ENCODE results near the gene CNOT1.
"Not testable (repeated sequence)": the region's sequence is repeated elsewhere in the genome, so short reads cannot be mapped to it uniquely, and the experiment has no call there.

The CNOT1 gene

DNA sequence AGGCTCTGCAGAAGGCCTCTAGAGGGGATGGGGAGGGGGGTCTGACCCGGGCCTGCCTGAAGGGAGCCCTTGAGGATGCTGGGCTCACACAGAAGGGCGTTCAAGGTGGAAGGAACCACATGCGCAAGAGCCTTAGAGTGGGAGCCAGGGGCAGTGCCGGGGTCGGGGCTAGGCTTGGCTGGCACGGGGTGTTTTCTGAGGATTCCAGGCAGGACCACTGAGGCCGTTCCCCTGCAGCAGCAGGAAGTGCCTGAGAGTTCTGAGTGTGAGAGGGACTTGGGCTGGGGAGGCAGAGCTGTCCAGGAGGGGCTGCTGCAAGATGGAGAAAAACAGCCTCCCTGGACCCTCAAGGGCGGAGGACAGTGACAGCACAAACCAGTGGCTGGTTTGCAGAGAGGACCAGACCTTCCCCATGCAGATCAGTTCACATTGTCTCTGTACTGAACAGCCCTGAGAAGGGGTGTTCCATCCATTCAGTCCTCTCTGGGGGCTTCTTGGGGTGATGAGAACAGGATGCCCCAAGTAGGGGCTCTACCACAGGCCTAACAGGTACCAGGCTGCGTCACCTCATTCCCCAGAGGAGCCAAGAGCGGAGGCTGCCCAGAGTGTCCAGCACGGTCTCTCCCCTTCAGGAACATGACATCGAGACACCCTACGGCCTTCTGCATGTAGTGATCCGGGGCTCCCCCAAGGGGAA is 126.3 kb downstream of the CNOT1 start:
- no peak for DNase-seq (ENCODE audit: low spot score)

- DNase-seq (ENCODE audit: low spot score) = no peak
These were observed 127.3 kb downstream of the CNOT1 start for GRCh38 chr16:58502217-58502921.

DNA sequence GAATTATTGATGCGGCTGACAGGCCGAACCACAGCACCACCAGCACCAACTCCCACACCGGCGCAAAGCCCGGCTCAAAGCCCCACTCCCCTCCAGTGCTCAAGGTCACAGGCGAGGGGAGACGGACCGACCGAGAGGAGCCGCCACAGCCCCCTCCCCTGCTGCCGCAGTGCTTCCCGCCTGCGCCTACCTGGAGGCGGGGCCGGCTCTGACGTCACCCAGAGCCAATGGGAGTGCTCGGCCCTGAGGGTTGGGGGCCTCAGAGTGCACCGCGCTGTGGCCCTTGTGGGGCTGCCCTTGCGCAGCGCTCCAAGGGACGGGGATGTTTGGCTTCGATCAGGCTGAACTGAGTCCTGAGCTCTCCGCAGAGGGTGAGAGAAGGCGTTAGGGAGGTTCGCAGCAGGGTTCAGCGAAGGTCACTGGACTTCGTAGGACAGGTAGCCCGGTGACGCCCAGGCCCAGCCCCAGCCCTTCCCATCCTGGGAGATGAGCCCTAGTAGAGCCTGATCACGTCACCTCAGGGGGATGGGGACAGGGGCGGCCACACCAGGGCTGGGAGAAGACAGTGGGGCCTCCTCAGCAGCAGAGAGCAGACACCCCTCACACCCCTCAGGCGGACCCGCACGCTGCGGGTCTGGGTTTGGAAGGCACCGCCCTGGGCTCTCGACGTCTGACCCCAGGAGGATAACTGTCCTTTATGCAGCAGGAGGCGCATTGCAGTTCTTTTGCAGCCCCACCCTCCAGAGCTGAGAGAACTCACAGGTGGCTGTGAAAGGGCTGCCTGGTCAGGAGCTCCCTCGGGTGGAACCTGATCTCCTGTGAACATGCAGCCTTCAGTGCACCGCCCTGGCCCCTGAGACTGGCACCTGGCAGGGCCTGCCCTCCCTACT is 128.1 kb downstream of the CNOT1 start:
- no peak for DNase-seq (ENCODE audit: low spot score)

GRCh38 chr16:58500430-58501241 is 129.0 kb downstream of the CNOT1 start:
- DNase-seq (ENCODE audit: low spot score) = no peak

- DNase-seq (ENCODE audit: low spot score) = peak; percentile 79
These were observed 129.8 kb downstream of the CNOT1 start, which contains the start of gene NDRG4 for GRCh38 chr16:58499615-58500351. NDRG4 (plus strand) TSS chr16:58500143; CDS start chr16:58500249, 106 bp downstream.

DNA sequence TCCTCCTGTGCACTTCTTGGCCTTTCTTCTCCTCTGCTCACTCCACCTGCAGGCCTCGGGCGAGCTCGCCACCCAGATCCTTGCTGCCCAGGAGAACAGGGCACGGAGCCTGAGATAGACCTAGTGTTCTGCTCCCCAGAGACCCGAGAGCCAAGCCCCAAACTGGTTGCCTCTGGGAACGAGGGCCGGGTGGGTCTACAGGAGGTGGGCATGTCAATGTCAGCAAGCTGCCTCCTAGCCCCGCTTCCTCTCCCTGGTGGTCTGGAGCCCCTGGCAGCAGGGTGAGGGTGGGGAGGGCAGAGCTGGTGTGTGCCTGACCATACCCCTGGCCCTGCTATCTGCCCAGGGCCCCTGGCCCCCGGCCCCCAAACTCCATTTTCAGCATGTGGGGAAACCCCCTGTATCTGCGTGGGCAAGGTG is 130.5 kb downstream of the CNOT1 start:
- no peak for DNase-seq (ENCODE audit: low spot score)

- DNase-seq (ENCODE audit: low spot score) = no peak
These were observed 131.1 kb downstream of the CNOT1 start for GRCh38 chr16:58498341-58499091.

- no peak for DNase-seq (ENCODE audit: low spot score)
These were observed 131.7 kb downstream of the CNOT1 start for GRCh38 chr16:58497935-58498334.

GRCh38 chr16:58497468-58497867 is 132.2 kb downstream of the CNOT1 start:
- DNase-seq (ENCODE audit: low spot score) = no peak

DNA sequence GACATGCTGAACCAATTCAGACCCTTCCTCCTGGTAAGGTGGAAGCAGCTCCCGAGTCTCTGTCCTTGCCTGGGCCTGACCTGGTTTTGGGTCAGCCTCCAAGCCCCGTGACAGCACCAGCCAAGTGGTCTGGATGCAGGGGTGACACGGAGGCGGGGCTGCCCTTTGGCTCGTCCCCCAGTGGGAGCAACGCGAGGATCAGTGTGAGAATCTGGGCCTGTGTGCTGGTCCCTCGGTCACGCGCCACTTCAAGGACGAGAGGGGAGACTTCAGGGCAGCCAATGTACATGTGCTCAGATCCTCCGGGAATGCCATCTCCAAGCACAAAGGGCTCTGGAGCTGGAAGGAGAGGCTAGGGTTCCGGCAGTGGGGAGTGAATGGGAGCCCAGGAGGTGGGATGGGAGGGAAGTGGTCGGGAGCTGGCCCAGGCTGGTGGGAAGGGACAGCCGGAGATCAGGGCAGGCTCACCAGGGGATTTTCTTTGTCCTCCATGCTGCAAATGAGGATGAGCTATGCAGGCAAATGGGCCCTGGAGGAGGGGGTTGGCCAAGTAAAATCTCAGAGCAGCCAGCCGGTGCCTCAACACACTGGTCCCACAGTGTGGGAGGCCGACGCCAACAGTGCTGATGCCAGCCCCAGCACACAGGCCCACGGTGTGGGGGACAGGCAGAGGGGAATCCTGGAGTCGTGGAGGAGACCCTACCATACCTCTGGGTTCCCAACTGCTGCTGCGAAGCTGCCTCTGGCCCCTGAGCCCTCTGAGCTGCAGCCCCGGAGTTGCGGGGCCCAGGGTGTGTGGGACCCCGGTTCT is 133.9 kb downstream of the CNOT1 start:
- no peak for DNase-seq (ENCODE audit: low spot score)

- DNase-seq (ENCODE audit: low spot score) = peak; percentile 95
These were observed 134.6 kb downstream of the CNOT1 start for GRCh38 chr16:58494981-58495520.

DNA sequence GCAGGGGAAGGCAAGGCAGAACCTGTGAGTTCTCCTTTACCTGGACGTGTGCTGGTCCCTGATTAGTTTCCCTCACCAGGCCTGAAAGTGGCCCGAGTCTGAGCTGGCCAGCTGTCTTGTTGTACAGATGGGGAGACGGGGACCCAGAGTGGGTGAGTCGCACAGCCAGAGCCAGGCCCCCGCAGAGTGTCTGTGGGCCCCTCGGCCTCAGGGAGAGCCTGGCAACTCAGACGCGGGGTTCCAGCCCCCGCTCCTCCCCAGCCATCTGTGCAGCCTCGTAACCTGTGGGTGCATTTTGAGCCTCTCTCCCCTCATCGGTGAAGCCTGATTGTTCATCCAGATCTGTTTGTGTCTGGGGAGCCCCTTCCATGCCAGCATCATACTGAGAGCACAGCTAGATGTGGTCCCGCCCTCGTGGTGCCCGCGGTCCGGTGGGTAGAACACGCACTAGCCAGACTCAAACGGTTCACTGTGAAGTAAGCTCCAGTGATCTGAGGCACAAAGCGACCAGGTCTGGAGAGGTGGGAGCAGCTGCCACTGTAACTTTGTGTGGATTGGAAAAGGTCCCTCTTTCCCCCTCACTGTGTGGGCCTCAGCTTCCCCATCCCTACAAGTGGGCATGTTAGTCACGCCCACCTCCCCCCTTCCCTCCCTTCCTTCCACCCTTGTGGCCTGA is 135.7 kb downstream of the CNOT1 start:
- no peak for DNase-seq (ENCODE audit: low spot score)

DNA sequence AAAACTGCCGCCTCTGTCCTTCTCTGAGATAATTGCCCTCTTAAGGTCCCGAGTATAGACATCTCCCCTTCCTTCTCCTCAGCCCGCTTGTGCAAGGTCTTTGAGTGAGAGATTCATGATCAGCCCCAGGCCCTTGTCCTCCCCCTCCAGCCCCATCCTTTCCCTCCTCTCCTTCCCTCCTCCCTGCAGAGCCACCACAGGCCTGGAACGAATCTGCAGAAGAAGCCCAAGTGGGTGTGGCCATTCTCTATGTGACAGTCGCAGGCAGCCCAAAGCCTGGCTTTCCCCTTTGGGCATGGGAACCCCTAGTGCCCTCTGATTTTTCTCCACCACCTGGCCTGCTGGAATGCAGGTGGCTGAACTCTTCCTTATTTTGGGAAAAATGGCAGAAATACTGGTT is 136.9 kb downstream of the CNOT1 start:
- DNase-seq (ENCODE audit: low spot score) = no peak

GRCh38 chr16:58492066-58492465 is 137.6 kb downstream of the CNOT1 start:
- DNase-seq (ENCODE audit: low spot score) = no peak

GRCh38 chr16:58490539-58490938 is 139.1 kb downstream of the CNOT1 start:
- DNase-seq (ENCODE audit: low spot score) = not testable (repeated sequence)

DNA sequence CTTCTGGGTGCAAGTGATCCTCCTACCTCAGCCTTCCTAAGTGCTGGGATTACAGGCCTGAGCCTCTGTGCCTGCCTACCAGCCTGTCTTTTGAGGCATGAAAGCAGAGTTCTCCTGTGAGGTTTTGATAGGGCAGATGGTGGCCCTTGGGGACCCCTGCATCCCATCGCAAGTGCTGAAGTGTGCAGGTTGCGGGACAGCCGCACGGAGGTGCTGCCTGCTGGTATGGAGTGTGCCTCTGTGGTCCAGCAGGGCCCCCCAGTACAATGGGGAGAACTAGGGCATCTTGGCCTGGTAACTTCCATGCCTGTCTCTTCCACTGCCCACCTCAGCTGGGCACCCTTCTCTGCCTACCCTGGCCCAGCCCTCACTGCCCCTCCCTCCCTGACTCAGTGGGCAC is 139.6 kb downstream of the CNOT1 start:
- DNase-seq (ENCODE audit: low spot score) = no peak

- no peak for DNase-seq (ENCODE audit: low spot score)
These were observed 141.1 kb downstream of the CNOT1 start for GRCh38 chr16:58488531-58488930.

GRCh38 chr16:58487566-58488351 is 141.9 kb downstream of the CNOT1 start:
- DNase-seq (ENCODE audit: low spot score) = peak; percentile 83
